ENCODE results near the gene CTBP2.
"Not testable (repeated sequence)": the region's sequence is repeated elsewhere in the genome, so short reads cannot be mapped to it uniquely, and the experiment has no call there.

The CTBP2 gene

GRCh38 chr10:125187238-125188194 lies 27.2 kb upstream of the CTBP2 start:
- no peak for TF ChIP-seq CTCF (IDR thresholded peaks at IDR 0.05; ENCODE audit: borderline replicate concordance, insufficient read depth, low read depth, low read length)
- no peak overlapping the region for H3K4me3 ChIP-seq (ENCODE audit: low read depth, low read length)

GRCh38 chr10:125186431-125187170 lies 26.2 kb upstream of the CTBP2 start:
- no peak for TF ChIP-seq CTCF (IDR thresholded peaks at IDR 0.05; ENCODE audit: borderline replicate concordance, insufficient read depth, low read depth, low read length)

GRCh38 chr10:125179107-125179506 lies 18.7 kb upstream of the CTBP2 start:
- not testable (repeated sequence) for H3K4me3 ChIP-seq (ENCODE audit: low read depth, low read length)

More at GRCh38 chr10:125186431-125187170, 26.2 kb upstream of the CTBP2 start:
- no peak overlapping the region for H3K4me3 ChIP-seq (ENCODE audit: low read depth, low read length)

- no peak for TF ChIP-seq CTCF (IDR thresholded peaks at IDR 0.05; ENCODE audit: borderline replicate concordance, insufficient read depth, low read depth, low read length)
- no peak overlapping the region for H3K4me3 ChIP-seq (ENCODE audit: low read depth, low read length)
Measured at GRCh38 chr10:125177641-125178640, 17.6 kb upstream of the CTBP2 start.

GRCh38 chr10:125175807-125176206 lies 15.4 kb upstream of the CTBP2 start:
- no peak for TF ChIP-seq CTCF (IDR thresholded peaks at IDR 0.05; ENCODE audit: borderline replicate concordance, insufficient read depth, low read depth, low read length)
- H3K4me3 ChIP-seq (ENCODE audit: low read depth, low read length): no peak overlapping the region

GRCh38 chr10:125174360-125174759 lies 14.0 kb upstream of the CTBP2 start:
- no peak for TF ChIP-seq CTCF (IDR thresholded peaks at IDR 0.05; ENCODE audit: borderline replicate concordance, insufficient read depth, low read depth, low read length)
- H3K4me3 ChIP-seq (ENCODE audit: low read depth, low read length): no peak overlapping the region

GRCh38 chr10:125172694-125173093 lies 12.3 kb upstream of the CTBP2 start:
- no peak overlapping the region for H3K4me3 ChIP-seq (ENCODE audit: low read depth, low read length)
- no peak for TF ChIP-seq CTCF (IDR thresholded peaks at IDR 0.05; ENCODE audit: borderline replicate concordance, insufficient read depth, low read depth, low read length)

Measured in GM12875 (cell line).